NCI-H1048 (cell line): ENCODE data around the gene NEGR1.
"Not testable (repeated sequence)": the region's sequence is repeated elsewhere in the genome, so short reads cannot be mapped to it uniquely, and the experiment has no call there.

Experiments used
- DNase-seq: peaks from one replicate; lab custom pipeline; 2025; lab: John Stamatoyannopoulos, UW

The NEGR1 gene

DNA sequence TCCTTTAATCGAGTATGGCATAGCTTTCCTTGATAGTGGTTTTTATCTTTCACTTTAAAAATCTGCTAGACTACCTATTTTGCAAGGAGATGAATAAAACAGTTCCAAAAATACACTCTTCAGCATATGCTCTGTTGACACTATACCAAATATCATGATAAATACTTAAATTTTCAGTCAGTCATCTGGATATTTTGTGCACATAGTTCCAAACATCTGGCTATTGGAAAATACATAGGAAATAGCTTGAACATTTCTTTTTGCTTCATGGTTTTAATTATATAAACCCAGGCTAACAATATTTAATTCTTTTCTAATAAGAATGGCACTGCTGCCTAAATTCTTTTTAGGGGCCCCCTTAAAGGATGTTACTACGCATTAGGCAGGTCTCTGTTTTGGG, 342.1 kb downstream of the NEGR1 start:
- DNase-seq = no peak

DNA sequence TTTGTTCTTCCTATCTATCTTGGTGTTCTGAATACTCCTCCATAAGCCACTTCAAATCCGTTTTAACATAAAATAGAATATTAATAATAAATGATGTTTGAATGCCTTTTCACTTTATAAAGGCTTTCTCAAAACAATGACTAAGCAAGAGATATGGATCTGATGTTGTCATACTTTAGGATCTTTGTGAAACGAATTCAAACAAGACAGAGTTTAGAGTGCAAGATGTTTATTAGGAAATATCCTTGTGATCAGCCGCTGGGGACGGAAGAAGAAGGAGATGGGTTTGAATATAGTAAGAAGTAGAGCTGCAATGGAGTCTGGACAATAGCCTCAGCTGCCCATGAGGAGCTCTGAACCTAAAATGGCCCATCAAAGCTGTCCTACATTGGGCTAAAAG, 351.8 kb downstream of the NEGR1 start:
- DNase-seq = no peak

DNA sequence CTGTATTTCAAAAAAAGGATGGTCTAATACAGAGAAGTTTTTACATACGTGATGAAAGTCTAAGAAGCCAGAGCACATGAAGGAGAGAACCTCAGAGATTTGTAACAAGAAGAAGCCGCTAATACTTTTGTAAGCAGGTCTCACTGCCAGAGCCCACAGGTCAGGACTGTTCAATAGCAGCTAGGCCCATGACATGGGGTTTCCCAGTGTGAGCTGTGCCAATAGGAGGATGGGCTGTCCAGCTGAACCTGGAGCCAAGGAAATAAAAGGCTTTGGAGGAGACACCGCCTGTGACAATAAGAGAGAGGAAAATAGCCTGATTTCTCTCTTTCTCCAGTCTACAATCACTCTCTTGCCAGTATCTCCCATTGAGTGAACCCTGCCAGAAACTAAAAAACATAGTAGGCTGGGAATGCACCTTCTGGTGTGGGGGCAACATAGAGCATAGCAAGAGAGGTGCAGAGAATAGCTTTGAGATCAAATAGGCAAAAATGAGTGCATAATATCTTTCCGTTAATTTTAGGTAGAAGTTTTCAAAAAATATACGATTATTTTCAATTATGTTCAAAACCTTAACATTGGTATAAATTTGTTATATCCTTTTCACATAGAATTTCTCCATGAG, 360.3 kb downstream of the NEGR1 start:
- no peak for DNase-seq

DNA sequence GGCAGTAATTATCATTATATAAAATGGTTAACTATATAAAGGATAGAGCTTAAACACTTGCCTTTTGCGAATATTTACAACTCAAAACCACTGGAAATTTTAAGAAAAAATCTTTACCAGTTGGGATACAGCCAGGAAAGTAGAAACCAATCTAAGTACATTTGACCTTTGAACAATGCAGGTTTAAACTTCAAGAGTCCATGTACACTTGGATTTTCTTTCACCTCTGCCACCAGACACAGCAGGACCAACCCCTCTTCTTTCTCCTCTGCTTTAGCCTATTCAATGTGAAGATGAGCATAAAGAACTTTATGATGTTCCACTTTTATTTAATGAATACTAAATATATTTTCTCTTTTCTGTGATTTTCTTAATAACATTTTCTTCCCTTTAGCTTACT, 361.1 kb downstream of the NEGR1 start:
- DNase-seq = no peak

DNA sequence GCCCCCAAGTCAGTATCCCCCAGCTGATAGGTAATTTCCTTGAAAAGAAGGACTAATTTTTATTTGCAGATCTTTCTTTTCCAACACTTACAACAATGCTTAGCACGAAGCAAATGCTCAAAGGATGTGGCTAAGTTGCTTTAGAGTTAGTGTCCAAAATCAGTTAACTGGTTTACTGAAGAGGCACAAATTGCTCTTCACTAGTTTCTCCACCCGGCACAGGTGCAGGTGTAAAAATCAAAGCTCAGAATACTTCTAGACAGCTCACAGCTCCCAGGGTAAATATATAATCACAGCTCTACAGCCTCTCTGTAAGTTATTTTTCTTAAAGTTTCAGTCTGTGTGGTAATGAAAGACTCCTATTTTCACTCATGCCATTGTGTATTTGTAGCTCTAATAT, 361.8 kb downstream of the NEGR1 start:
- DNase-seq = no peak

DNA sequence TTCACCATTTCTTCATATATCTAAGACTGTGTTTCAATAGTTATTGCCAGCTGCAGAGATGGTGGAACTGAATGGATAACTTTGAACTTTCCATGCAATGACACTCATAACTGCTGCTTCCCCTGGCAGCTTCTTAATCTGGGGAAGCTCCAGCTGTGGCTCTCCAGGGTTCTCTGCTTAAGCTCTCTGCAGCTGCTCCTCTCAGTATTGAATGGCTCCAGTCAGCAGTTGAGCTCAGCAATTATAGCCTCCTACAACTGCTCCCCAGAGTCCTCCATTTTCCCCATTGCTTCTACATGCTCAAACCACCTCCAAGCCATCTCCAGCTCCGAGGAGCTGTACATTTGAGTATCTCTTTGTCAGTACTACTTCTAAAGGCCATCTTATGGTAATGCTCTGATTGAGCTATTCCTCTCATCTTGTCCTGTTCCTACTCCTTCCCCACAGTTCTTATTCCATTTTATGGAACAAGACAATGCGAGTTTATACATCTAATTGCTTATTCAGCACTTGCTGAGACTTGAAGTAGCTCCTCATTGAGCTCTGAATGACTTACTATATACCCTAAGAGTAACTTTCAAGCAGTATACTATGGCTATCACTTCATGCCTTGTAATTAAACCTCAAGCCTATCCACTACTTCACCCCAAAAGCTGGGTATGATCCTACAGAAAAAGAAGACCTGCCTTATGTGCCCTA, 362.4 kb downstream of the NEGR1 start:
- DNase-seq = no peak

DNA sequence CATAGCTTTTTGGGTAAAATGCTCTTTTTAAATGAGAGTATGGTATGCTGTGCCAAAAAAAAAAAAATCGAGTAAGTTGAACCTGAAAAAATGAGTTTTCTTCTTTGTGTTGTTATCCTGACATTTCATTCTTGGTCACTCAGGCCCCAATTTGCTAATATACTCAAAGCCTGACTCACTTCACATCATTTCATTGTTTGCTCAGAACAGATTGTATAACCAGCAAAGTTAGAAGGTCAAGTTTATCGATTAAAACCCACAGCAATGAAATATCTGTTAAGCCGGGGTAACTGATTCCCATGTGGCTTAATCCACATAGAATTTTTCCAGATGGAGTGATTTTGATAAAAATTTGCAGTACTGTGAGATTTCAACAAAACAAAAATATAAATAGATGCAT, 363.7 kb downstream of the NEGR1 start:
- no peak for DNase-seq

DNA sequence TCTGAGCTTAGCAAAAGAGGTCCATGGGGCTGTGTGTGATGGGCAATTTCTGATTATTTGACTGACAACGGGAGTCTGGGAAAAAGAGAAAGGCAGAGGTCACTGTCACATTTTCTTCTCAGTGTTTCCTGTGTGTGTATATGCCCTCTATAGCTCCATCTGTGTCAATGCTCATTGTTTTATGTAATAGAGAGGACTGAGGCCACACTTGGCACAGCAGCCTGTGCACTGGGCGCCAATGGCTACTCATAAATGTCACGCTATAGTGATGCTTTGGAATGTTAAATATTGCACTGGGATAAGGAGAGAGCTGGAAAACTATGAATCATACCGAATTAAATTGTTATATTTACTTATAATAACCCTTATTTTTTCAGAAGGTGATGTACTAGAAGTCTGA, 365.4 kb downstream of the NEGR1 start:
- no peak for DNase-seq

DNA sequence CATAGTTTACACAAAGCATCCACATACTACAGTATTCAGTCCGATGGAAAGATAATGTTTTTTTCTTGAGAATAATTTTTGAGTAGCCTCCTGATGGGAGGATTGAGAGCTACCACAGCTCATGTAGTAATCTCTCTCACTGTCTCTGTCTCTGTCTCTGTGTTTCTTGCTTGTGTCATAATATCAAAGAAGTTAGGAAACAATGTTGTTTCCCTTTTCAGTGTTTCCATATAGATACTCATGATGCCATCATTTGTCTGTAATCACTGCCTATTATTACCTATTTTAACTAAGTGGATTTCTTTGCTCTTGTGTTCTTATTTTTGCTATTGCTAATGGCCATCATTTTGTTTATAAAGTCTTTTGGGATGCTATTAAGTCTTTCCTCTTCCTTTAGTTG, 367.7 kb downstream of the NEGR1 start:
- no peak for DNase-seq

DNA sequence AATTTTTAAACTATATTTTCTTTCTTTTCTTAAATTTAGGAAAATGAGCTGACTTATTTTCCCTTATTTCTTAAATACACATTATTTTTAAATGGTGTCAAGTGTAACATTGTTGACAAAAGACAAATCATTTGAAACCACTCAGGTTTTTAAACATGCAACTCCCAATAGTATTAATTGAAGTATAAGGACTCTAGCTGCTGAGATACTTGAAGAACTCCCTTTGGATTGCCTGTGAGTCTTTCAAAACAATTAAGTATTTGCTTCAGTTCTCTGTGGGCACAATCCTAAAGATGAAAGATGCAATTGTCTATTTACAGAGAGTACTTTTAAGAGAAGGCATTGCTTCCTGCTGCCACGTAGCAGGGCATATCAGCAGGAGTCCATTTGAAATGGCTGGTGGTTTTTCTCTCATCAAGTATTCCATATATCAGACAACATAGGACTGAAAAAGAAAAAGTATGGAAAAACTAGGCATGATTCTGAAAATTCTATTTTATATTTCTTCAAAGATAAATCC, 373.4 kb downstream of the NEGR1 start:
- no peak for DNase-seq

DNA sequence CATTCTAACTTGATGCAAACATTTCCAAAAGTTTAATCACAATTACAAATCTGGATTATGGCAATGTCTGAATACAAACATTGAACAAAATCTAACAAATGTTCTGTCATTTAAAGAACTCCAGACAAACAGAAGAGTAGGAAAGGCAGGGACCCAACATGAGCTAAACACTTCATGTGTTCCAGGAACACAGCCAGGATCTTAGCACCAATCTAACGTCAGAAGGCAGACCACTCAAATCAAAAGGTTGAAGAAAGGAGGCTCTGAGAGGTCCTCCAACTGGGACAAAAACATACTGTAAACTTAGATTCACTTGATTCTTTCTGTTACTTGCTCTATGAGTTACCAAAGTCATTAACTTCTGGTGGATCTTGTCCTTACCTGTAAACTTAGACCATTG, 374.0 kb downstream of the NEGR1 start:
- DNase-seq = no peak

DNA sequence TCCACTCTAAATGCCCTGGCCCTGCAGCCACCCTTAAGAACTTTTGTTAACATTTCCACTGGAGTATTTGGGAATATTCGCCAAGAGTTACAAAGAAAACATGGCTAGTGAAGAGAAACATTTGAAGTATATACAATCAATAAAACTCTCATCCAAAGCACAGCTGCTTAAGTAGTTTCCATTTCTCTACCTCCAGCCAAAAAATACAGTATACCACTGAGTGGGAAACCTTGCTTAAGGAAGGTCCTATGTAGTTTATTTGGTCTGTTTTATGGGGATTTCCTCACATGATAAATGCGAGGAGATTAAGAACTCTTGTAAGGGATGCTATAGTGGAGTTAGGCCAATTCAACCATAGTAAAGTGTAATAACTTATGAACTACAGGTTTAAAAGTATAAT, 382.5 kb downstream of the NEGR1 start:
- DNase-seq = no peak

DNA sequence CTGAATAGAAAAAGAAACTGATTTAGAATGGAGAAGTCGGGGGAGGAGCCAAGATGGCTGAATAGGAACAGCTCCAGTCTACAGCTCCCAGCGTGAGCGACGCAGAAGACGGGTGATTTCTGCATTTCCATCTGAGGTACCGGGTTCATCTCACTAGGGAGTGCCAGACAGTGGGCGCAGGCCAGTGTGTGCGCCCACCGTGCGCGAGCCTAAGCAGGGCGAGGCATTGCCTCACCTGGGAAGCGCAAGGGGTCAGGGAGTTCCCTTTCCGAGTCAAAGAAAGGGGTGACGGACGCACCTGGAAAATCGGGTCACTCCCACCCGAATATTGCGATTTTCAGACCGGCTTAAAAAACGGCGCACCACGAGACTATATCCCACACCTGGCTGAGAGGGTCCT, 394.2 kb downstream of the NEGR1 start:
- not testable (repeated sequence) for DNase-seq

DNA sequence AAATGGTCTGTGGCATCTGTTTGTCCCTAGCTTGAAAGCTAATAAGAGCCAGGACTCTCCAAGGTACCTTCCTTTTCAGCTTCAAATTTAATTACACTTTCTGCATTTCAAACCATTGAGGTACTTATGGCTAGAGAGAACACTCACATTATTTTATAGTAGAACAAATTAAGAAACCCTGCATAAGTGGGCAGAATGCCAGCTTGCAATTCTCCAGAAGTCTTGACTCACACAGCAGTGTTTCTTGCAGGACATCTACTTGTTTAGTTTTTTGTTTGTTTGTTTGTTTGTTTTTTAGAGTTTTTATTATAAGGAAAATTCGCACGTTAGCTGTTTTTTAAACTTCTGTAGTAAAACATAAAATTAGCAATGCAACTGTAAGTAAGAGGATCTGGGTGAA, 397.2 kb downstream of the NEGR1 start:
- DNase-seq = no peak

DNA sequence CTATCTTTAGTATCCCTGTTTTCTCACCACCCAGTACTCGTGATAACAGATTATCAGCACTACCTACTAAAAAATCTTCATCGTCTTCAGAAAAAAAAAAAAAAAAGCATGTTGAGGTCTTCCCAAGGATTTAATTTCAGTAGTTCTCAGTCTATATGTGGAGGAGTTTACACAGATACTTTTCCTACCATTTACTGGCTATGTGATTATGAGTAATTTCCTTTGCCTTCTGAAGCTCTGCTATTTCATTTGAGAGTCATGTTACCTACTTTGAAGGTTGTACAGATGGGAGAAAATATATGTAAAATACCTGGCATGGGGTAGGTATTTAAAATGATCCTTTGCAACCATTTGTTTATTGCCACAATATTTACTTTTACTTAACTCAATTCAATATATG, 399.7 kb downstream of the NEGR1 start:
- no peak for DNase-seq

DNA sequence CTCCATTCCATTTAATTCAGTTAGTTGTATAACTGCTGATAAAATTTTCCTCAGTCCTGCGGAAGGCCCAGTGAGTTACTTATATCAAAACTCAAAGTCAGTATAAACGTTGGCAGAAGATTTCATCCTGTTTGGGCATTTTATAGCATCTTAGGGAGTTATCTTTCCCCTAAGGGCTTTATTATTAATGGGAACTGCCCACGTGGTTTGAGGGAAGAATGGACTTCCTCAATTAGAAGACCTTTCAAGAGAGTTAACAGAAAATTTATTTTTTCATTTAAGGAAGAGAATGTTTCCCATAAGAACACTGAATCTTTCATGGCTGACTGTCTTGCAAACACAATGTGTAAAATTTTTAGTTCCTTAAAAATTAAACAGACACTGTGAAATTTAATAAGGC, 400.1 kb downstream of the NEGR1 start:
- DNase-seq = no peak

DNA sequence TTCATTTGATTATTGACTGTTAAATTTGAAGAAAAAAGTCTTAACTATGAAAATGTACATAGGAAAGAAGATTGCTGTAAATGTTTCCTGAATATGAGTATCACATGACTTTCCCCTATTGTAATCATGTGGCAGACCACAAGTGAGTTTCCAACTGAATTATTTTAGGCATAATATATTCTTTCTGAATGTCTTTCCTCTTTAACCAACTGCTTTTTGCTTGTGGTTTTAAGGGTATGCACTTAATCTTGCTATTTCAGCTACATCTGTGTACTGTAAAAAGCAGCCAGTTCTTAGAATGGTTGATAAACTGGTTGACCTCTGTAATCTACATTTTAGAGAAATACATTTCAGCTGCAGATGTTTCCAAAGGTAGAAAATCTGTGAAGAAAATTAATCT, 400.7 kb downstream of the NEGR1 start:
- no peak for DNase-seq

DNA sequence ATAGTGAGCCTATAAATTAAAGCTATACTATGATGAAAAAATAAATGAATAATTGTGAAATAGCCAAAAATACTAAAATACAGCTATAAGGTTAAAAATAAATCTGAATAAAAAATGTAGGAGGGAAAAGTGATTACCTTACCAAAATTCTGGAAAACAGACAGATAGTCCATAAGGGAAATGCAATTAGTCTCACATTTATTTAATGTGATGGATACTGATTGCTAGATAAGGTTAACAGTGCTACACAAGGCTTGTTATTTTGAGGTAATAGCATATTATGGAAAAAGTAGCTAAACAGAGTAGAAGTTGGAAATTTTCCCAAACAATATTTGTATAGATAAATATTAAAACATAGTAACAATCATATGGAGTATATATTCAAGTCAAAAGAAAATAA, 413.0 kb downstream of the NEGR1 start:
- DNase-seq = no peak

DNA sequence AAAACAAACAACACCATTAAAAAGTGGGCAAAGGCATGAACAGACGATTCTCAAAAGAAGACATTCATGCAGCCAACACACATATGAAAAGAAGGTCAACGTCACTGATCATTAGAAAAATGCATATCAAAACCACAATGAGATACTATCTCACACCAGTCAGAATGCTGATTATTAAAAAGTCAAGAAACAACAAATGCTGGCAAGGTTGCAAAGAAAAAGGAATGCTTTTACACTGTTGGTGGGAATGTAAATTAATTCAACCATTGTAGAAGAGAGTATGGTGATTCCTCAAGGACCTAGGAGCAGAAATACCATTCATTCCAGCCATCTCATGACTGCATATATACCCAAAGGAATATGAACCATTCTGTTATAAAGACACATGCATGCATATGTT, 419.6 kb downstream of the NEGR1 start:
- no peak for DNase-seq

DNA sequence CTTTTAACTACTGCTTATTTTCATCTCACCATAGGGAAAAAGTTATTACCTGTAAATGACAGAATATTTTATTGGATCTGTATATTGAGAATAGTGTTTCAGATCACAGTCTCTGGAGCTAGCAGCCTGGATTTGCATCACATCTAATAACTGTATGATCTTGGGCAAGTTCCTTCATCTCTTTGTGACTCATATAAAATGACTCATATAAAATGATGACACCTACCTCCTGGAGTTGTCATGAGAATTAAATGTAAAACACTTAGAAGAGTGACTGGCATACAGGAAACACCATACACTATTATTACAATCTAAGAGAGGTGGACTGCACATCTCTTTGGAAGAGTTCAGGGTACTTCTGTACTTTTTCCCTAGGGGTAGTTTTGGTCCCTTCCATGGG, 421.3 kb downstream of the NEGR1 start:
- no peak for DNase-seq

DNA sequence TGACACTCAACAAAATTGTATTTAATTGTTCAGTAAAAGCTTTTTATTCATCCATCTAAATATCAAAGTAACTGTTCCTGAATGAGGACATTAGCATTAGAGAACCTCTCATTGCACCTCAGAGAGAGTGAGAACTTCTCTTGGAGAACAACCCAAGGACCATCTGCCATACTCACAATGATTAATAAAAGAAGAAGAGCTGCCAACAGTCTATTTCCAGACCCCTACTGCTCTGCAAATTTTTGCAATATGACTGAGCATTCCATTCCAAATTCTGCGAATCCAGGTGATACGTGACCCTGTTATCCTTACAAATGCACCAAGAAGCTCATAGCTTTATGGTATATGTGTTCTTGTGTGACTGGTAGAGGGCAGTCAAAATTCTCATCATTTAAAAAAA, 422.5 kb downstream of the NEGR1 start:
- no peak for DNase-seq

DNA sequence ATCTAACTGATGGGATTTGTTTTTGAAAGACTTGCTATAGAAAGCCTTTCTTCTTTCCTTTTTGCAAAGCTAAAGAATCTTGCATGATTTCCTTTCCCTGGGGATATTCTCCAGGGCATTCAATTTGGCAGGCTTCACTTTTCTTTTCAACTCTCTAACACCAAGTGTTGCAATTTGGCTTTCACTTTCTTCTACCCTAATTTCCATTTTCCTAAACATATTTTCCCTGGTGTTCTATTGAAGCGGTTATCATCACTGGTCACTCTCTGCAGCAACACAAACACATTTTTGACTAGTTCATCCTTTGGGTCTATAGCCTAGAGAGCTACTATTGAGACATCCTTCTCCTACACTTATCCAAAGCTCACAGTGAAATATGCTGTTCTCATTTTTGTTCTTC, 424.5 kb downstream of the NEGR1 start:
- DNase-seq = no peak

DNA sequence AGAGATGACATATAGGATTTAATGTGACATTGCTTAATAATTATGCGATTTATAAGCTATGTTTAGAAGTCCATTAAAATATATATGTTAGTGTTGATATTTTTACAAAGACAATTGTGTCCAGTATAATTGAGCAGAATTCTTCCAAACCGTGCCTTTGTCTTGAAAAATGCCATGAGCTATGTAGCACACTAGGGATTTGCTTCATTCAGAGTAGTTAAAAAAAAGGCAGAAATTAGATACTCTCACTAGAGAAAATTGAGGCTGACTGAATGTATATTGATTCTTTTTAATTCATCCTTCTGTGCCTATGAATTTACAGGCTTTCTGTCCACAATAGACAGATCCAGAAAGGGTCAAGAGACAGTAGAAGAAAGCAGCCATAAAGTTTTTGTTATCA, 429.0 kb downstream of the NEGR1 start:
- DNase-seq = no peak

DNA sequence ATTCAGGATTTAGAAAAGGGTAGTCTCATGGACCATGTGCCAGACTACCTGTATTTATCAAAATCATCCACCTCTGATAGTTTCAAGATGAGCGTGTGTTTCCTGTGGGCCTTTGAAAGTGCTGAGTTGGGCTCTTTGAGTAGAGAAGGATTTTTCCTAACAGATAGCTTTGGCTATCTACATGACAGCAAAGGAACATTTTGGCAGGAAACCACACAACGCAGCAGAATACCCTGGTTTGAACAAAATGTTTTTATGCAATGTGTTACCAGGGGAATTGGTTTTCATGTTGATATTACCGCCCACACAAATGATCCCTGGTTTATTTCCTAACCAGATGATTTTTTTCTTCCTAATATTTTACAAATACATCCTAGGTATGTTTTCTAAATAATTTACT, 431.4 kb downstream of the NEGR1 start:
- no peak for DNase-seq
